ENCODE results near the gene C19orf44. TPM values are rescaled to one million over a fixed set of nuclear protein-coding genes. Genes with fewer than 3 reads are reported as not detected.

The C19orf44 gene
- polyA plus RNA-seq, 2 of the 4 experiments (the other 2 are of a cell fraction) = 2.9 to 3.0 TPM

DNA sequence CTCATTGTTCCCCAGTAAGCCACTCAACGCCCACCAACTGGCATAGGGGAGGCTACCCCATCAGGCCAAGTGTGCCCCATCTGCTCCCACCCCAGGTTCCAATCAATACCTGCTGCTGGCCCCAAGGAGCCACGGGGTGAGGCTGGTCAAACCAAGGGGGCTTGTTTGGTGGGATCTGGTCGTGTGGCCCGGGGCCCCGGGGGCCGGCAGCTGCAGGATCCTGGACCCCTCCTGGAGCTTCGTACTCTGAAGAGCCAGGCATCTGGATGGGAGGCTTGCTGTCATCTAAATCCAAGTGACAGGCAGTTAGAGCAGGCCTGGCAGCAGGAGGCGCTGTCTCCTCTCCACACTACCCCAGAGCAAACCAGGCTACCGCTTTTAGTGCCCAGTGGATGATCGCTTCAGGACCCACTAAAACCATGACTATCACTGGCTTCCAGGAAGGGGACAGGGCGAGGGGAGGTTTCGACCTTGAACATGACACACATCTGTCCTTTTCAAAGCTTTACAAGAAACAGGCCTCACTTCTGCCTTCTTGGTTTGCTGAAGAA lies 31.9 kb downstream of the C19orf44 start:
- H3K4me1 ChIP-seq = no peaks in the 10 kb centered on the region
- DNase-seq (ENCODE audit: low read depth in 1 of 2, low spot score in 1 of 2) (peak in 1 of 2 experiments; percentile 31), FAIRE-seq (no peak), ATAC-seq (peak; percentile 58 to 62; a peak in 4 of 6 replicates)
- TF ChIP-seq, protein P1, sequence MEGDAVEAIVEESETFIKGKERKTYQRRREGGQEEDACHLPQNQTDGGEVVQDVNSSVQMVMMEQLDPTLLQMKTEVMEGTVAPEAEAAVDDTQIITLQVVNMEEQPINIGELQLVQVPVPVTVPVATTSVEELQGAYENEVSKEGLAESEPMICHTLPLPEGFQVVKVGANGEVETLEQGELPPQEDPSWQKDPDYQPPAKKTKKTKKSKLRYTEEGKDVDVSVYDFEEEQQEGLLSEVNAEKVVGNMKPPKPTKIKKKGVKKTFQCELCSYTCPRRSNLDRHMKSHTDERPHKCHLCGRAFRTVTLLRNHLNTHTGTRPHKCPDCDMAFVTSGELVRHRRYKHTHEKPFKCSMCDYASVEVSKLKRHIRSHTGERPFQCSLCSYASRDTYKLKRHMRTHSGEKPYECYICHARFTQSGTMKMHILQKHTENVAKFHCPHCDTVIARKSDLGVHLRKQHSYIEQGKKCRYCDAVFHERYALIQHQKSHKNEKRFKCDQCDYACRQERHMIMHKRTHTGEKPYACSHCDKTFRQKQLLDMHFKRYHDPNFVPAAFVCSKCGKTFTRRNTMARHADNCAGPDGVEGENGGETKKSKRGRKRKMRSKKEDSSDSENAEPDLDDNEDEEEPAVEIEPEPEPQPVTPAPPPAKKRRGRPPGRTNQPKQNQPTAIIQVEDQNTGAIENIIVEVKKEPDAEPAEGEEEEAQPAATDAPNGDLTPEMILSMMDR (IDR thresholded peaks at IDR 0.05) = peak; percentile 24; the same call in 1 of the 3 replicates
- TF ChIP-seq RAD21 (conservative IDR thresholded peaks at IDR 0.05 in 1 of 2, IDR thresholded peaks at IDR 0.05 in 1 of 2) (peak in 1 of 2 experiments; percentile 22; a peak in 1 of 5 replicates), FOSB (CRISPR knock-in tag; IDR thresholded peaks at IDR 0.05) (no peak)
- no peaks in the 10 kb centered on the region for H3K9me3 ChIP-seq
- ChIA-PET CTCF (interaction anchor here (0.6 to 1.9 kb wide), 2 partner anchors 11 to 15 kb away, joined by 5 to 13 read pairs; no protein-coding TSS in a partner anchor), POLR2A (no interaction called here)
- H3K27ac ChIP-seq = no peak overlapping the region
- H3K4me3 ChIP-seq = no peak overlapping the region
- WGBS (ENCODE audit: missing lambda C conversion rate) = 86% methylated on average over 7 of the region's 12 CpGs
- no peak overlapping the region for H3K4me2 ChIP-seq

DNA sequence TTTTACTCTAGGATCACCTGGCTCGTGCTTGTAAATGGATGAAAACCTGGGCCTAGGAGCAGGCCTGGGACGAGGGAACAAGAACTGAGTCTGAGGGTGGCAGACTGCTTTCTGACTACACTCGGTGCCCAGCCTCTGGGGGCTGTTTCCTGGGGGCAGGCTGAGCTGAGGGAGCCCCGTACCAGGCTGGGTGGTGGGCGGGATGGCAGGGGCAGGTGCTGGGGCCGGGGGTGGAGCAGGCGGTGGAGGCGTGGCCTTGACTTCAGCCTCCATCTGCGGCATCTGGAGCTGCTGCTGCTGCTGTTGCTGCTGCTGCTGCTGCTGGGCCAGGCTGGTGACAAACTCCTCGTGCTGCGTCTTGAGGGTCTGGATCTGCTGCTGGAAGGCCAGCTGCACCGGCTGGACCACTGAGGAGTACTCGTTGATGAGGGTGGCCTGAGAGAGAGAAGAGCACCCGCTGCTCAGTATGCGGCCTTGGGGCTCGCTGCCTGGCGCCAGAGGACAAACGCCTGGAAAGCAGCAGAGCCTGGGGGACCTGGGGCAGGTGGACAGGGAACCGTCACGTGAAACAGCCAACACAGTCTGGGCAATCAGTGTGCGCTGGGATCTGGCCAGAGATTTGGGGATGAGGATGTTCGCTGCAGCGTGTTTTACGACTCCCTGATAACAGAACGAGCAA lies 33.4 kb downstream of the C19orf44 start:
- no peak overlapping the region for H3K4me3 ChIP-seq
- WGBS (ENCODE audit: missing lambda C conversion rate) = 98% methylated on average over 14 of the region's 25 CpGs
- ATAC-seq = no peak
- no peak overlapping the region for H3K27ac ChIP-seq
- no peak overlapping the region for H3K4me2 ChIP-seq
- no peaks in the 10 kb centered on the region for H3K9me3 ChIP-seq
- ChIA-PET CTCF (no interaction called here), POLR2A (interaction anchor here (0.8 kb wide), 1 partner anchor 1663 kb away, joined by 3 read pairs; the partner anchor contains the start of gene MPV17L2)
- TF ChIP-seq, protein P1 (IDR thresholded peaks at IDR 0.05) = no peak
- TF ChIP-seq NPAS2 (CRISPR knock-in tag; IDR thresholded peaks at IDR 0.05; ENCODE audit: borderline replicate concordance) (no peak), TFCP2L1 (CRISPR knock-in tag; IDR thresholded peaks at IDR 0.05) (no peak), HDAC2 (IDR thresholded peaks at IDR 0.05) (no peak), ZFP36 (IDR thresholded peaks at IDR 0.05; ENCODE audit: borderline replicate concordance, partially characterized antibody) (no peak), CBX2 (IDR thresholded peaks at IDR 0.05; ENCODE audit: borderline replicate concordance, low read depth) (no peak), NFE2L2 (conservative IDR thresholded peaks at IDR 0.05; ENCODE audit: low read length) (no peak), CHD4 (IDR thresholded peaks at IDR 0.05; ENCODE audit: borderline replicate concordance) (no peak)
- DNase-seq (ENCODE audit: low read depth in 1 of 2, low spot score in 1 of 2) = no peak
- no peak for FAIRE-seq
- H3K4me1 ChIP-seq = no peaks in the 10 kb centered on the region

DNA sequence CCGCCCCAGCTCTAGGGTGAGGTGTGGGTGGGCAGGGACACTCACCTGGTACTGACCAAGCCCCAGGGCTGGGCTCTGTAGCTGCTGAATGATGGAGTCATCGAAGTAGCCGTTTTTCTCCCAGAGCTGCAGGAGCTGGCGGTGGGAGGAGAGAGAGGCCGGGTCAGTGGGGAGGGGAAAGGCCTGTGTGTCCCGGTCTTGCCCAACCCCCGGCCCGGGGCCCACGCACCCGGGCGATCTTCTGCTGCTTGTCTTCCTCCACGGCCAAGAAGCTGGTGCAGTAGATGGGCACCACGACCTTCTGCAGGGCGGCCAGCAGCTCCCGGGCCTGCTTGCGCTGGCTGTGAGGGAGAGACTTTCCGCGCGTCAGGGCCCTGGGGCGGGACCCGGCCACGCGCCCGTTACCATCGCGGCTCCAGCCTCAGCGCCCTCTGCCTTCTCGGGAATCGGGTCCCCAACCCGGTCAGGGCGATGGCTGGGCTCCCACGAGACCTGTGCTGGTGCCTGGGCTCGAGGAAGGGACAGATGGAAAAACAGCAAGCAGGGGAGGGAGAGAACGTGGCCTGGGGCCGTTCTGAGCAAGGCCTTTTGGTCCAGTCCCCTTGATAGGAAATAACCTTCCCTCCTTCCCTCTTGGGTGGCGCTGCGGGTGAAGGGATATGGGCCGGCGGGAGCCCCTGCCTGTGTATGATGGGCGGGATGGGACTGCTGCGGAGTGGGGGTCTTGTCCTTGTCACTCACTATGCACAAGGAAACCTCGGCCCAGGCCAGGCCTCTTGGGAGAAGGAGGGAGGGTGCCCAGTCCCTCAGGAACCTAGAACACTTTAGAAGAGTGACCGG lies 34.6 kb downstream of the C19orf44 start:
- no peak overlapping the region for H3K27ac ChIP-seq
- no peak for ATAC-seq
- H3K4me1 ChIP-seq = no peaks in the 10 kb centered on the region
- no peaks in the 10 kb centered on the region for H3K9me3 ChIP-seq
- POLR2A ChIA-PET = no interaction called here
- CTCF ChIA-PET = interaction anchor here (0.8 kb wide), 1 partner anchor 32 kb away, joined by 5 read pairs; no protein-coding TSS in a partner anchor
- TF ChIP-seq GATA3 (IDR thresholded peaks at IDR 0.05; ENCODE audit: borderline replicate concordance) = no peak
- TF ChIP-seq, protein P2, sequence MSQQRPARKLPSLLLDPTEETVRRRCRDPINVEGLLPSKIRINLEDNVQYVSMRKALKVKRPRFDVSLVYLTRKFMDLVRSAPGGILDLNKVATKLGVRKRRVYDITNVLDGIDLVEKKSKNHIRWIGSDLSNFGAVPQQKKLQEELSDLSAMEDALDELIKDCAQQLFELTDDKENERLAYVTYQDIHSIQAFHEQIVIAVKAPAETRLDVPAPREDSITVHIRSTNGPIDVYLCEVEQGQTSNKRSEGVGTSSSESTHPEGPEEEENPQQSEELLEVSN (IDR thresholded peaks at IDR 0.05; ENCODE audit: borderline replicate concordance, low read depth) = no peak
- no peak for TF ChIP-seq POLR2A (IDR thresholded peaks at IDR 0.05; ENCODE audit: low read length)
- no peak for TF ChIP-seq RARB (CRISPR knock-in tag; IDR thresholded peaks at IDR 0.05)
- TF ChIP-seq RNF2 (IDR thresholded peaks at IDR 0.05; ENCODE audit: borderline replicate concordance, low read depth) = no peak
- WGBS (ENCODE audit: missing lambda C conversion rate) = 92% methylated on average over 12 of the region's 43 CpGs
- H3K4me3 ChIP-seq = no peak overlapping the region
- no peak for FAIRE-seq
- no peak overlapping the region for H3K4me2 ChIP-seq
- no peak for DNase-seq (ENCODE audit: low read depth in 1 of 2, low spot score in 1 of 2)

Measured in A549 (cell line).